Sigmoid colon (tissue), 3 donors: ENCODE measurements around the gene MPPED1.

Source experiments
- POLR2A ChIP-seq, 2 donors: fragments of 450-650 bp; IDR thresholded peaks; one replicate each; pipeline ENCODE4 v1.6.1; 2016; ENCODE audit warnings: antibody characterized with exemption in 2 of 2, mild to moderate bottlenecking in 2 of 2, moderate library complexity in 2 of 2
- TF ChIP-seq, protein P1 (sequence below), 4 experiments: fragments of 450-650 bp in 3 of 4; fragments of 200-600 bp in 1 of 4; IDR thresholded peaks; one replicate each; pipeline ENCODE4 v1.5.1; 2016 to 2019; ENCODE audit warnings: antibody characterized with exemption in 4 of 4, mild to moderate bottlenecking in 3 of 4, moderate library complexity in 2 of 4

DNA sequence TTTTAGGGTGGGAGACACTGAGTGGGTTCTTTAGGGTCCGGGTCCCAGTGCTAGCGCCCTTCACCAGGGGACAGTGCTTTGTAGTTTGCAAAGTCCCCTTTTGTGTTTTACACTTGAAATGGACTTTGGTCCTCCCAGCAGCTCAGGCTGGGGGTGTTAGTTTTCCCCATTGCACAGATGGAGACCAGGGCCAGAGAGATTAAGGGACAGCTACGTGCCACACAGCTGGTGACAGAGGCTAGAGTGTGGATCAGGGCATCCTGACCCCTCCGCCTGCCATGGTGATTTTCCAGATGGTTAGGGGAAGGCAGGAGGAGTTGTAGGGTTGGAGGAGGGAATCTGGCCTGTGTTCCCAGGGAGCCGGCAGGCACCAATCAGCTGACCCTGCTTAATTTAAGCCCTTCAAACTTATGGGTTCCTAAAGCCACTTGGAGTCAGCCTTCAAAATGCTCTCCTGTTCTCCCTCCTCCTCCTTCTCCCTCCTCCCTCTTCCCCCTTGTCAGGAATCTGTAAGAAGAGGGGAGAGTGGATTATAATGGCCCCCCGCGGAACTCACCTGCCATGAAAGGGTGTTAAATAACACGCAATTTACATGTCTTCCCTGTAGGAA is 22.5 kb upstream of the MPPED1 start:
- TF ChIP-seq, protein P1, sequence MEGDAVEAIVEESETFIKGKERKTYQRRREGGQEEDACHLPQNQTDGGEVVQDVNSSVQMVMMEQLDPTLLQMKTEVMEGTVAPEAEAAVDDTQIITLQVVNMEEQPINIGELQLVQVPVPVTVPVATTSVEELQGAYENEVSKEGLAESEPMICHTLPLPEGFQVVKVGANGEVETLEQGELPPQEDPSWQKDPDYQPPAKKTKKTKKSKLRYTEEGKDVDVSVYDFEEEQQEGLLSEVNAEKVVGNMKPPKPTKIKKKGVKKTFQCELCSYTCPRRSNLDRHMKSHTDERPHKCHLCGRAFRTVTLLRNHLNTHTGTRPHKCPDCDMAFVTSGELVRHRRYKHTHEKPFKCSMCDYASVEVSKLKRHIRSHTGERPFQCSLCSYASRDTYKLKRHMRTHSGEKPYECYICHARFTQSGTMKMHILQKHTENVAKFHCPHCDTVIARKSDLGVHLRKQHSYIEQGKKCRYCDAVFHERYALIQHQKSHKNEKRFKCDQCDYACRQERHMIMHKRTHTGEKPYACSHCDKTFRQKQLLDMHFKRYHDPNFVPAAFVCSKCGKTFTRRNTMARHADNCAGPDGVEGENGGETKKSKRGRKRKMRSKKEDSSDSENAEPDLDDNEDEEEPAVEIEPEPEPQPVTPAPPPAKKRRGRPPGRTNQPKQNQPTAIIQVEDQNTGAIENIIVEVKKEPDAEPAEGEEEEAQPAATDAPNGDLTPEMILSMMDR (IDR thresholded peaks at IDR 0.05), result no peak
- TF ChIP-seq POLR2A (IDR thresholded peaks at IDR 0.05), result no peak
